ENCODE results near the gene PHLPP1.
A peak's percentile ranks its signal among the peaks of the same experiment; 100 is the strongest.
"Not testable (repeated sequence)": the region's sequence is repeated elsewhere in the genome, so short reads cannot be mapped to it uniquely, and the experiment has no call there.

Gene PHLPP1

GRCh38 chr18:62715436-62715758 is at the start of gene PHLPP1:
Gene PHLPP1 (plus strand): TSS chr18:62715541. CDS start chr18:62715684, 143 bp downstream.
- no peak for DNase-seq

- DNase-seq: no peak
These were observed 46.1 kb upstream of the PHLPP1 start for GRCh38 chr18:62669225-62669624.

GRCh38 chr18:62670573-62670972 is 44.8 kb upstream of the PHLPP1 start:
- no peak for DNase-seq

- no peak for DNase-seq
These were observed 42.7 kb upstream of the PHLPP1 start for GRCh38 chr18:62672600-62672999.

- peak in 1 of 3 experiments; percentile 55 for DNase-seq
These were observed 36.4 kb upstream of the PHLPP1 start for GRCh38 chr18:62678847-62679485.

GRCh38 chr18:62682371-62682770 is 33.0 kb upstream of the PHLPP1 start:
- DNase-seq: peak; percentile 84 to 98 (median 84)

- DNase-seq: no peak
These were observed 31.4 kb upstream of the PHLPP1 start for GRCh38 chr18:62683935-62684334.

- DNase-seq: no peak
These were observed 26.5 kb upstream of the PHLPP1 start for GRCh38 chr18:62688743-62689317.

GRCh38 chr18:62690236-62690815 is 25.0 kb upstream of the PHLPP1 start:
- no peak for DNase-seq

GRCh38 chr18:62693659-62694058 is 21.7 kb upstream of the PHLPP1 start:
- DNase-seq: no peak

- DNase-seq: no peak
These were observed 17.7 kb upstream of the PHLPP1 start for GRCh38 chr18:62697636-62698035.

GRCh38 chr18:62702259-62702658 is 13.1 kb upstream of the PHLPP1 start:
- no peak for DNase-seq

GRCh38 chr18:62706879-62707278 is 8.5 kb upstream of the PHLPP1 start:
- DNase-seq: not testable (repeated sequence)

- DNase-seq: peak in 1 of 3 experiments; percentile 88
These were observed 5.4 kb upstream of the PHLPP1 start for GRCh38 chr18:62709908-62710307.

GRCh38 chr18:62710417-62710816 is 4.9 kb upstream of the PHLPP1 start:
- DNase-seq: peak; percentile 72 to 99 (median 88)

GRCh38 chr18:62711781-62712180 is 3.6 kb upstream of the PHLPP1 start:
- DNase-seq: no peak

GRCh38 chr18:62713651-62714247 is 1.6 kb upstream of the PHLPP1 start:
- DNase-seq: peak in 1 of 3 experiments; percentile 16

GRCh38 chr18:62714671-62715435 is 488 bp upstream of the PHLPP1 start:
- DNase-seq: peak; percentile 97 to 100 (median 100)

- DNase-seq: peak; percentile 16 to 88 (median 83)
These were observed 646 bp downstream of the PHLPP1 start for GRCh38 chr18:62715759-62716615.

GRCh38 chr18:62716619-62717168 is 1.4 kb downstream of the PHLPP1 start:
- peak; percentile 39 to 85 (median 79) for DNase-seq

GRCh38 chr18:62717169-62717924 is 2.0 kb downstream of the PHLPP1 start:
- DNase-seq: peak; percentile 58 to 94 (median 86)

Data from NCI-H1417 (cell line).